ENCODE data around the gene CACUL1.
A peak's percentile ranks its signal among the peaks of the same experiment; 100 is the strongest.
"Not testable (repeated sequence)": the region's sequence is repeated elsewhere in the genome, so short reads cannot be mapped to it uniquely, and the experiment has no call there.

Gene CACUL1

DNA sequence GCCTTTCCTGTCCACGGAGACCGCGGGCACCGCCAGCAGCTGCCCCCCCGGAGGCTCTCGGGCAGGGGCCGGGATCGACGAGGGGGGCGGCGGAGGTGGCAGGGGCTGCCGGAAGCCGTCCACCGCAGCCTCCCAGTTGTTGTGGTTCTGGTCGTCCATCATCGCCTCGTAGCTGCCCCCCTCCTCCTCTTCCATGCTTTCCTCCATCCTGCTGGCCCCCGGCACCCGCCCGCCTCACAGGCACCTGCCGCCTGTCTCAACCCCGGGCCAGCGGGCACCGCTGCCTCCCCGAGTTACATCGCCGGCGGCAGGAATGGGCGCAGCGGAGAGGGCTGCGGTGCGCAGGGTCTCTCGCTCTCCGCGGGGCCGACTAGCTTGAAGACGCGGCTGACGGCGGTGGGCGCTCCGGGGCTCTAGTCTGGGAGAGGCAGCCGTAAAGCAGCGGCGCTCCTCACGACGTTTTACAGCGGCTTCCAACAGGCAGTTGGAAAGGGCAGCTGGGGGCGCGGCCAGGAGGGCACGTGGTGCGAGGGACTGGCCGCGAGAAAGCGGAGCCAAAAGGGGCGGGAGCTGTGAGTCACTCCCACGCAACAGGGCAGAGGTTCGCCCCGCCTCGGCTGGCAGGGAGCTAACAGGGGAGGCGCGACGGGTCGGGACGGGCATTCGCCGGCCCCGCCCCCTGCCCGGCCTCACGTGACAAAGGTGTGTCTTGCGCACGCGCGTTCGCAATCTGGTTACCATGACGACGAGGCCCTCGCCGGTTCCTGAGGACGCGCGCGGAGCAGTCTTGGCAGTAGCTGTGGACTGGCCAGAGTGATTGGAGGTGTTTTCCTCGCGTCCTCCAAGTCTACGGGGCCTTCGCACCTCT lies at the start of gene CACUL1:
CACUL1 (minus strand) TSS at position 415 of the 868 bp plus-strand sequence; CDS start at position 207, 208 bp downstream.
- peak; percentile 100 for DNase-seq

DNA sequence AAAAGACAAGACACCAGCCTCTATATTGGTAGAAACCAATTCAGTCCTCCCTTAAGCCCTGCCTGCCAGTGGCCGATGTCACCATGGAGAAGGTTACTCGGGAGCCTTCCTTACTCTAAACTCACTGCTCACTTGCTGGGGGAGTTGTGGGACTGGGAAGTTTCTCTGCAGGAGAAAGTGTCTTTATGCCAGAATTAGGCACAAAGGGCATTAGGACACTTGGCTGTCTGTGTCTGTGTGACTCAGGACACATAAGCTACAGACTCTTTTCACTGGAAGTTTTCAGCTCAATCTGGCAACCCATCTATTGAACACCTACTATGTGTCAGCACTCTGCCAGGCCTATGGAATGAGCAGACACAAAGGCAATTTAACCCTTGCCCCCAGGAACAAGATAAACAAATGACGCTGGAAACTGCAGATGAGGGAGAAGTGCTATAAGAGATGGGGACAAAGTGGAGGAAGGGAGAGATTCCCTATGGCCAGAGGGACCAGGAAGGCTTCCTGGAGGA lies 49.5 kb upstream of the CACUL1 start:
- DNase-seq, result no peak

DNA sequence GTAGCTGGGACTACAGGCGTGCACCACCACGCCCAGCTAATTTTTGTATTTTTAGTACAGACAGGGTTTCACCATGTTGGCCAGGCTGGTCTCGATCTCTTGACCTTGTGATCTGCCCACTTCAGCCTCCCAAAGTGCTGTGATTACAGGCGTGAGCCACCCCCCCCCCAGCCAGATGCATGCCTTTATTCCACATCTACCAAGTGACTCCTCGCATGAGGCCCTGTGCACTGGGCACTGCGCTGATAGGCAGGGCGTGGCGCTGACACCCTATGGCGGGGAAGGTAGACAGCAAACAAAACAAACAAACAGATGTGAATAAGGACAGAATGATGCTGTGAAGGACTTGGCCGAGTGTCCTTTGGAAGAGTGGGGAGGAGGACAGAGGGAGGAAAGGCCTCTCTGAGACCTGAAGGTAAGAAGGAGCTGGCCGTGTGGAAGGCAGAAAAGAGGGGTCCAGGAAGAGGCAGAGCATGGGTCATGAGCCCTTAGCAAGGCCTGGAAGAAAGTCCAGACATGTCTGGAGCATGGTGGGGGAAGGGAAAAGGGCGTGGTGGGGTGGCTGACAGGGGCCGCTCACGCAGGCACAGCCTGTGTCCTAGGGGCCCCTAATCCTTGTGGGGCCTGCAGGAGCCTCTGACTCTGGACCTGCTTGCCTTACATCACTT lies 47.5 kb upstream of the CACUL1 start:
- no peak for DNase-seq

- DNase-seq, result peak; percentile 11
Measured at GRCh38 chr10:118800920-118801319, 46.1 kb upstream of the CACUL1 start.

DNA sequence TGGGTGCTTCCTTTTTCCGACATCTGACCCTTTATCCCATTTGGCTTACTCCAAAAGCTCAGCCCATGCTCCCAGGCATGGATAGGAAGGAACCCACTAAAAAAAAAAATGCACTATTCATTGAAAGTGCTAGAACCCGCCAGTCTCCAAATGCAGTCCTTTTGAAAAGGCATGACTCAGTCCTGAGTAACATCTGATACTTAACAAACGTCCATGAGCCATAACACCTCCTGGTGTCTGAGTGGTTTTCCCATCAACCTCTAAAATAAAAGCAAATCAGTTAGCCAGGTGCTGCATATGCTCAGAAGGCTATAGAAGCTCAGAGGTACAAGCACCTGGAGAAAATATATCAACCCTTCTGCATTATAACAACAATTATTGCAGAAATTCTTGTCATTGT lies 45.0 kb upstream of the CACUL1 start:
- DNase-seq, result peak; percentile 79

GRCh38 chr10:118798231-118798662 lies 43.5 kb upstream of the CACUL1 start:
- DNase-seq, result peak; percentile 79

DNA sequence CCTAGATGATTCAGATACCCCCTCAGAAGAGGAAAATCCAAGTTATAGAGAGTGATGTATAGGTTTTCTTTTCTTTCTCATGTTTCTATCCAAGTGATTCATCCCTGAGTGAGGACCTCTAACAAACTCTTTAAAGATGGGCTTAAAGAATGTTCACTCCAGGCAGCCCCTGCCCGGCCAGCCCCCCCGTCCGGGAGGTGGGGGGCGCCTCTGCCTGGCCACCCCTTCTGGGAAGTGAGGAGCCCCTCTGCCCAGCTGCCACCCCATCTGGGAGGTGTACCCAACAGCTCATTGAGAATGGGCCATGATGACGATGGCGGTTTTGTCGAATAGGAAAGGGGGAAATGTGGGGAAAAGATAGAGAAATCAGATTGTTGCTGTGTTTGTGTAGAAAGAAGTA lies 40.2 kb upstream of the CACUL1 start:
- not testable (repeated sequence) for DNase-seq

DNA sequence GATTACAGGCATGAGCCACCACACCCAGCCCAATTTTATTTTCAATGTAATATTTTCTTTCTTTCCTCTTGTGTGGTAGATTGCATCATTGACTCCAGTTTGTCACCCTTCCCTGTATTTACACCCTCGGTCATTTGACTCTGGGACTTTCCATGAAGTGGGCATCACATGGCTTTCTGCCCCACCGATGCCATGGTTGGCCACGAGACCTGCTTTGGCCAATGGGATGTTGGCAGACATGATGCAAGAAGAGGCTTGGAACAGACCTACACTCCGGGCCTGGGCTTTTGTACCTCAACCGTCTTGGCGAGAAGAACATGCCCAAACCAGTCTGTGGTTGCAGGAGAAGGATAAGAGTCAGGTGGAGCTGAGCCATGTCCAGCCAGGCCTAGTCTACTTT lies 38.8 kb upstream of the CACUL1 start:
- no peak for DNase-seq

GRCh38 chr10:118792526-118792925 lies 37.8 kb upstream of the CACUL1 start:
- DNase-seq, result peak; percentile 7

DNA sequence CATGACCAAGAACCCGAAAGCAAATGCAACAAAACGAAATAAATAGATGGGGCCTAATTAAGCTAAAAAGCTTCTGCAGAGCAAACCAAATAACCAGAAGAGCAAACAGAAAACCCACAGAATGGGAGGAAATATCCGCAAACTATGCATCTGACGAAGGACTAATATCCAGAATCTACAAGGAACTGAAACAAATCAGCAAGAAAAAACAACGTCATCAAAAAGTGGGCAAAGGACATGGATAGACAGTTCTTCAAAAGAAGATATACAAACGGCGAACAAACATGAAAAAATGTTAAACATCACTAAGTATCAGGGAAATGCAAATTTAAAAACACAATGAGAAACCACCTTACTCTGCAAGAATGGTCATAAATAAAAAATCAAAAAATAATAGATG lies 35.3 kb upstream of the CACUL1 start:
- DNase-seq, result no peak

DNA sequence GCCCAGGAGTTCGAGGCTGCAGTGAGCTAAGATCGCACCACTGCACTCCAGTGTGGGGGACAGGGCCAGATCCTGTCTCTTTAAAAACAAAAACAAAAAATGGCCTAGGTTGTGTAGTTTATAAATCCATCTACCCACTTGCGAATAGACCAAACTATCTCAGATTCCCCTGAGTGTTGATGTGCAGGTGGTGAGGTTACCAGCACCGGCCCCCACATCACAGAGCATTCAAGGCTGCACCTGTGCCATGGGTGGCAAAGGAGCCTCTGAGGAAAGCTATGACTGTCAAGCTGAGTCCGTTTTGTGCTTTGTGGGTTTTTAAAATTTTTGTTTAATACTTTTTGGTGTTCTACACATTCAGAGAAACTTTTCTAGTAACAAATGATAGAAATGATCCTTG lies 30.8 kb upstream of the CACUL1 start:
- no peak for DNase-seq

- no peak for DNase-seq
Measured at GRCh38 chr10:118783776-118784545, 29.2 kb upstream of the CACUL1 start.

DNA sequence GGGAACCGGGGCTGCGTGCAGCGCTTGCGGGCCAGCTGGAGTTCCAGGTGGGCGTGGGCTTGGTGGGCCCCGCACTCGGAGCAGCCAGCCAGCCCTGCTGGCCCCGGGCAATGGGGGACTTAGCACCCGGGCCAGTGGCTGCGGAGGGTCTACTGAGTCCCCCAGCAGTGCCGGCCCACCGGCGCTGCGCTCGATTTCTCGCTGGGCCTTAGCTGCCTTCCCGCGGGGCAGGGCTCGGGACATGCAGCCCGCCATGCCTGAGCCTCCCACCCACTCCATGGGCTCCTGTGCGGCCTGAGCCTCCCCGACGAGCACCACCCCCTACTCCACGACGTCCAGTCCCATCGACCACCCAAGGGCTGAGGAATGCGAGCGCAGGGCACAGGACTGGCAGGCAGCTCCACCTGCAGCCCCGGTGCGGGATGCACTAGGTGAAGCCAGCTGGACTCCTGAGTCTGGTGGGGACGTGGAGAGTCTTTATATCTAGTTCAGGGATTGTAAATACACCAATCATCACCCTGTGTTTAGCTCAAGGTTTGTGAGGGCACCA lies 28.2 kb upstream of the CACUL1 start:
- DNase-seq, result not testable (repeated sequence)

GRCh38 chr10:118781541-118781940 lies 26.8 kb upstream of the CACUL1 start:
- no peak for DNase-seq

DNA sequence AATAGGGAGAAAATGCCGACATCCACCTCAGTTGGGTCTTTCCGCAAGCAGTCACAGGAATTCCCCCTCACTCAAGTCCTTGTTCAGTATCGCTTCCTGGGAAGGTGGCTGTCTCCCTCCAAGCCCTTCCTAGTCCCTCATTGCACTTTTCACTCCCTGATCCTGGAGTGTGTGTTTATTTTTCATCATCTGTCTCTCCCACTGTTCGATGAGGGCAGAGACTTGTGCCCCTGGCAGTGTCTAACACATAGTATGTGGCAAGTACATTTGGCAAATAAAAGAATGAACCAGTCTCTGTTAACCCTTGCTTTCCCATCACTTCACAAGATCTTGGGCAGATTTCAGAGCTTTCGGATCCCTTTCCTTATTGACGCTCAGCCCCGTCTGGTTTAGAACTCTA lies 24.0 kb upstream of the CACUL1 start:
- DNase-seq, result no peak

DNA sequence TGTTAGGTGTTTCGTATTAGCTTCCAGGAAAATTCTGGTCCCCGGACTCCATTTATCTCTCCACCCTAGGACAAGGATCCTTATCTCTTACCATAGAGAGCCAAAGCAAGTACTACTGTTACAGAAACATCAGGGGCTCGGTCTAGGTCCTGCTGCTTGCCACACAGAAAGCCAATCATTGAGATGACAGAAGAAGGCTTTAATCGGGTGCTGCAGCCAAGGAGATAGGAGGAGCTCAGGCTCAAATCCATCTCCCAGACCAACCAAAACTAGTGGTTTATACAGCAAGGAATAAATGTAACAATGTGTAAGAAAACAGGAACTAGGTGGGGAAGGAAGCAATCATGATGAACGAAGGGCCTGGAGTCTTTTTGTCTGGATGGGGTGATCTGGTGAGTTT lies 22.2 kb upstream of the CACUL1 start:
- no peak for DNase-seq

DNA sequence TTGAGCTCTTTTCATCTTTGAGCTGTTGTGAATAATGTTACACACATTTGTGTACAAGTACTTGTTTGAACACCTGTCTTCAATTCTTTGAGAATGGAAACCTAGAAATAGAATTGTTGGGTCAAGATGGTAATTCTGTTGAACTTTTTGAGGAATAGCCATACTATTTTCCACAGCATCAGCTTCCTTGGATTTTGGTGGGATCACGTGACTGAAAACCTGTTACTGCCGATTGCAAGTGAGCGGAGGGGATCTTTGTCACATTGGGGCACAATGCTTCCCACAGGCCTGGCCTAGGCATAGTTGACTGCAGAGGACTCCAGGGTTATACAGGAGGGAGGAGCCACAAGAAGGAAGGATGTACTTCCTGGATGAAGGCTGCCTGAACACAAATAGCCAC lies 21.3 kb upstream of the CACUL1 start:
- DNase-seq, result no peak

DNA sequence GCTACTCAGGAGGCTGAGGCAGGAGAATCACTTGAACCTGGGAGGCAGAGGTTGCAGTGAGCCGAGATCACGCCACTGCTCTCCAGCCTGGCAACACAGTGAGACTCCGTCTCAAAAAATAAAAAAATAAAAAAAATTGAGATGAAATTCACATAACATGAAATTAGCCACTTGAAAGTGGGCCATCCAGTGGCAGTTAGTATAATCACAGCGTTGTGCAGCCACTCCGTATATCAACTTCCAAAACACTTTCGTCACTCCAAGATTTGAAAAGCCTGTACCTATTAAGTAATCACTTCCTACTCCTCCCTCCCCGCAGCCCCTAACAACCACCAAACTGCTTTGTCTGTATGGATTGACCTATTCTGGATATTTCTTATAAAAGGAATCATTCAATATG lies 20.7 kb upstream of the CACUL1 start:
- no peak for DNase-seq

GRCh38 chr10:118773041-118773440 lies 18.3 kb upstream of the CACUL1 start:
- DNase-seq, result no peak

DNA sequence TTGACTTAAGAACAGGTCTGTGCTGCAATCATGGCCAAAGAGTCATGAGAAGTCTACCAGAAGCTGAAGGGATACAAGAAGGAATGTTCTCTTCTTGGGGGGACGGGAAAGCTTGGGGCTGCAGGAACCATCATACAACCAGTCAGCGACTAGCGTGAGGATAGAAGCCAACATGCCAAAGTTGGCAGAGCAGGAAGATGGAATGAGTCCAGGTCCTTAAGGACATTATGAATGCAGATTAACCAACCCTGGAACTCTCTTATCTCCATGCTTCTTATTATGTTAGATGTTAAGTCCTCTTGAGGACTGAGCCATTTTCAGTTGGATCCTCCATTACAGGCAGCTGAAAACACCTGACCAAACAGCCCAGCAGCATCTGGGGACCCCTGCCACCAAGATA lies 17.2 kb upstream of the CACUL1 start:
- DNase-seq, result no peak

GRCh38 chr10:118769898-118770600 lies 15.3 kb upstream of the CACUL1 start:
- DNase-seq, result no peak
